T-cell (primary cell): ENCODE results near the gene HSPB1. TPM values are rescaled to one million over a fixed set of nuclear protein-coding genes. Genes with fewer than 3 reads are reported as not detected.
"Not testable (repeated sequence)": the region's sequence is repeated elsewhere in the genome, so short reads cannot be mapped to it uniquely, and the experiment has no call there.

Experiments used
- ATAC-seq, 4 experiments: fragments of 200-7000 bp in 3 of 4; fragments of 150-1000 bp in 1 of 4; cut with Tn5 transposase; replicated peaks in 1 of 4; 1 replicate in 3 of 4; 2 replicates in 1 of 4; pipeline ENCODE4 v1.10.0; 2021; ENCODE audit warnings: moderate library complexity in 3 of 4, mild to moderate bottlenecking in 2 of 4, moderate number of reproducible peaks in 1 of 4
- CTCF ChIA-PET, 2 donors: fragments of 300-600 bp; sonication (Branson Sonifier 250); formaldehyde crosslinking; loops; one replicate each; lab custom pipeline; 2022; ENCODE audit warnings: antibody characterized with exemption in 2 of 2; lab: Charles Lee
- POLR2A ChIA-PET, 2 donors: fragments of 300-600 bp; sonication (Branson Sonifier 250); formaldehyde crosslinking; loops; one replicate each; lab custom pipeline; 2022; ENCODE audit warnings: antibody characterized with exemption in 2 of 2; lab: Charles Lee
- DNase-seq, 35 experiments: peaks; one replicate each; pipeline versions ENCODE4 v3.0.0 to v3.0.0-alpha.2; 2013 to 2023
- H3K27ac ChIP-seq: one replicate; pipeline ENCODE4 v1.5.1; 2013; ENCODE audit warnings: low read length
- H3K27me3 ChIP-seq, 2 experiments: replicated peaks in 1 of 2; 1 replicate in 1 of 2; 2 replicates in 1 of 2; pipeline versions ENCODE4 v1.6.1 to v1.7.0; 2013; ENCODE audit warnings: low read length in 1 of 2, mixed read lengths in 1 of 2; ENCODE audit not compliant: control insufficient read depth in 2 of 2, insufficient read depth in 2 of 2; ENCODE audit errors: extremely low read depth in 1 of 2
- H3K36me3 ChIP-seq, 2 donors: 1 replicate in 1 of 2; 2 replicates in 1 of 2; pipeline versions ENCODE4 v1.6.1 to v1.7.0; 2013; ENCODE audit warnings: low read length in 1 of 2; ENCODE audit not compliant: control insufficient read depth in 2 of 2, insufficient read depth in 1 of 2; ENCODE audit errors: extremely low read depth in 1 of 2
- H3K4me1 ChIP-seq, 2 experiments: 1 replicate in 1 of 2; 2 replicates in 1 of 2; pipeline versions ENCODE4 v1.6.1 to v1.7.0; 2013; ENCODE audit warnings: low read length in 2 of 2, mixed read lengths in 1 of 2; ENCODE audit not compliant: insufficient read depth in 2 of 2, control insufficient read depth in 1 of 2; ENCODE audit errors: extremely low read depth in 1 of 2
- H3K4me3 ChIP-seq, 2 donors: 1 replicate in 1 of 2; 2 replicates in 1 of 2; pipeline versions ENCODE4 v1.5.1 to v1.7.0; 2013; ENCODE audit warnings: mild to moderate bottlenecking in 2 of 2, low read length in 1 of 2, moderate library complexity in 1 of 2; ENCODE audit not compliant: control insufficient read depth in 1 of 2; ENCODE audit errors: extremely low read depth in 1 of 2
- H3K9me3 ChIP-seq: 2 replicates; pipeline ENCODE4 v1.7.0; 2013
- H3K27ac Mint-ChIP-seq, 2 donors: one replicate each; pipeline ENCODE4 v1.8.0; 2020 to 2021; ENCODE audit warnings: mild to moderate bottlenecking in 2 of 2, mixed read lengths in 2 of 2
- H3K27me3 Mint-ChIP-seq, 2 donors: one replicate each; pipeline ENCODE4 v1.8.0; 2021 to 2022; ENCODE audit warnings: mixed read lengths in 2 of 2
- H3K36me3 Mint-ChIP-seq: one replicate; pipeline ENCODE4 v1.8.0; 2021; ENCODE audit warnings: mixed read lengths
- H3K4me1 Mint-ChIP-seq, 3 donors: one replicate each; pipeline ENCODE4 v1.8.0; 2020 to 2022; ENCODE audit warnings: mixed read lengths in 3 of 3, mild to moderate bottlenecking in 1 of 3
- H3K4me3 Mint-ChIP-seq, 3 donors: one replicate each; pipeline ENCODE4 v1.8.0; 2020 to 2022; ENCODE audit warnings: mild to moderate bottlenecking in 3 of 3, mixed read lengths in 3 of 3, moderate library complexity in 3 of 3
- H3K9me3 Mint-ChIP-seq, 3 donors: one replicate each; pipeline ENCODE4 v1.8.0; 2020 to 2022; ENCODE audit warnings: mixed read lengths in 3 of 3
- WGBS: methylation state at CpG from one replicate; pipeline ENCODE4 v1.1.5; 2013; ENCODE audit warnings: missing lambda C conversion rate; ENCODE audit not compliant: insufficient coverage; 5-methylcytosine and 5-hydroxymethylcytosine counted together
- total RNA-seq, 35 experiments: library from RNA in 6 of 35; stranded (reverse) in 6 of 35; fragments of 120-200 nt in 1 of 35; gene quantifications; one replicate each; pipeline versions ENCODE4 v1.2.1 to v1.2.4 and lab custom pipeline; 2013 to 2026

Gene HSPB1
- total RNA-seq, 5 donors from 2014 or later (not counting 1 experiment from before 2014, with no cell fraction given) = 38.1 to 43.6 (median 40.1) TPM

DNA sequence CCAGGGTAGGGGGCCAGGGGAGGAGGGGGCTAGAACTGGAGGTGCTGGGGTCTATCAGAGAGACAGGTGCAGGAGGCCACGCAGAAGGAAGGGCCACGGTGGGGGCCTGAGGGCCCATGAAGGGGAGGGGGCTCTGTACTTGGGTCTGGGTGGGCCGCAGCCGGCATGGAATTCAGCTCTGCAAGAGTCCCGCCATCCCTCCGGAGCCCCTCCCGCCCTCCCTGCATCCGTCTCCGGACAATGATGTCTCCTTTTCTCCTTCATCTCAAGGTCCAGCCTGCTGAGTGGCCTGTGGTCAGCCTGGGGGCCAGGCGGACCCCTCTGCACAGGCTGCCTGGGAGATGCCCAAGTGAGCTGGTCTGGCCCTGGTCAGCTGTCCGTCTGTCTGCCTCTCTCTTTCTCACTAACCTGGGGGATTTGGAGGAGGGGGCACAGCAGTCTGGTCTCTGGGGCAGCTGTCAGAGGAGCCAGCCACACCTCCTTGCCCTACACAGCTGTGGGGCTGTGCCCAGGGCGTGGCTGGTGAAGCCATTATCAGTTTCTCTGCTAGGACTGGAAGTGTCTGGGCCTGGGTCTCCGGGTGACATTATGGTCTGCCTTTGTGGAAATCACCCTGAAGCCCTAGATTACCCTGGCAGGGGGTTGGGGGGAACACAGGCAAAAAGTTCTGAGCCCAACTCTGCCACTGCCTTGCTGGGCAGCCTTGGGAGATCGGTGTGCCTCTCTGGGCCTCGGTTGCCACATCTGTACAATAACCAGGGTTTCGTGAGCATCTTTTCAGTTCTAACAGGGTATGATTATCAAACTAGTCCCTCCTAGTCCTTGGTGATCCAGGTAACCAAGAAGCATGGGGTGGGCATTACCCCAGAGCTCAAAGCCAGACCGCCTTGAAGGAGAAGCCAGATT, 19.0 kb upstream of the HSPB1 start:
- 87% methylated on average over 8 of the region's 17 CpGs for WGBS
- ChIA-PET CTCF (no interaction called here), POLR2A (interaction anchor here in 1 of 2 donors (0.5 to 0.7 kb wide), 4 partner anchors 12 to 930 kb away, joined by 3 to 8 read pairs (median 4); no protein-coding TSS in a partner anchor)
- peak overlapping the region; percentile 57 to 68 (median 66) for H3K4me3 Mint-ChIP-seq
- no peak for ATAC-seq
- no peaks in the 10 kb centered on the region for H3K9me3 Mint-ChIP-seq
- H3K27ac Mint-ChIP-seq = peak overlapping the region in 1 of 2 donors; percentile 17
- DNase-seq = no peak
- H3K36me3 Mint-ChIP-seq = no peaks in the 10 kb centered on the region
- H3K4me1 Mint-ChIP-seq = peaks cover 9 to 22% (median 17%) of the 10 kb centered on the region in 3 donors
- Histone ChIP-seq H3K4me3 (no peak overlapping the region), H3K27ac (no peak overlapping the region), H3K4me1 (peaks cover 7 to 19% of the 10 kb centered on the region in 2 experiments), H3K36me3 (no peaks in the 10 kb centered on the region), H3K9me3 (no peaks in the 10 kb centered on the region), H3K27me3 (peaks cover 6 to 62% of the 10 kb centered on the region in 2 experiments)
- peaks cover 31 to 39% of the 10 kb centered on the region in 2 donors for H3K27me3 Mint-ChIP-seq

DNA sequence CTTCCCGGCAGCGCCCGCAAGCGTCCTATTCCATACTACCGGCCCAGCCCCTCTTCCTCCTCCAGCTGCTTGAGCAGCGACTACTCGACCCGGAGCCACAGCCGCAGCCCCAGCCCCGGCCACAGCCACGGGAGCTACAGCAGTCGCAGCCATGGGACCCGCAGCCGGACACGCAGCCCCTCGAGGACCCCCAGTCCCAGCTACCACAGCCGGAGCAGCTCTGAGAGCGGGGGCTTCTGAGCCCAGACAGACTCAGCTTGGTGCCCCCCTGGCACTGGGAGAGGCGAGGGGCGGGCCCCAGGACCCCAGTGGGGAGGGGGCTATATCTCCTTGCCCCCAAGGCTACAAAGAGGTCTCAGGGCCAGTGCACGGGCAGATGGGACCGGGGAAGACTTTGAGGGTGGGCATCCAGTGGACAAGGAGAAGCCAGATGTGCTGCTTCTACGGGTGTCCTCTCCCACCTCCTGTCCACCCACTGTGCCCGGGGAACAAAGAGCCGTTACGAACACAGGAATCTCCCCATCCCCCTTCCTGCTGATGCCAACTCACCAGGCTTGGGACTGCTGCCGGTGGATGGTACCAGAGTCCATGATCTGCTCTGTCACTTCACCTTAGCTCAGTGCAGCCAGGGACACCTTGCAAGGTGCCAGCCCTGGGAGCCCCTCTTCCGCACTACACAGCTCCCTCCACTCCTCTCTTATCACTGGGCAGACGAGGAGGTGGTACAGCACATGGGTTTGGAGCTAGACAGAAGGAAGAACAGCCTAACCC, 16.7 kb upstream of the HSPB1 start:
- Mint-ChIP-seq H3K36me3 (no peaks in the 10 kb centered on the region), H3K4me3 (no peak overlapping the region), H3K27ac (no peak overlapping the region), H3K4me1 (peaks cover 9 to 18% (median 15%) of the 10 kb centered on the region in 3 donors), H3K27me3 (peaks cover 23 to 24% of the 10 kb centered on the region in 2 donors), H3K9me3 (no peaks in the 10 kb centered on the region)
- Histone ChIP-seq H3K36me3 (no peaks in the 10 kb centered on the region), H3K27ac (no peak overlapping the region), H3K27me3 (peaks cover 0 to 48% of the 10 kb centered on the region in 2 experiments), H3K9me3 (no peaks in the 10 kb centered on the region), H3K4me1 (peaks cover 7 to 18% of the 10 kb centered on the region in 2 experiments), H3K4me3 (no peak overlapping the region)
- ChIA-PET CTCF (no interaction called here), POLR2A (interaction anchor here in 1 of 2 donors (0.5 kb wide), 1 partner anchor 29 kb away, joined by 3 read pairs; no protein-coding TSS in a partner anchor)
- ATAC-seq = no peak
- 89% methylated on average over 22 of the region's 29 CpGs for WGBS
- no peak for DNase-seq

GRCh38 chr7:76286842-76287403, 15.6 kb upstream of the HSPB1 start:
- peaks cover 0 to 39% of the 10 kb centered on the region in 2 experiments for H3K27me3 ChIP-seq
- DNase-seq (no peak), ATAC-seq (no peak)
- H3K27ac ChIP-seq = no peak overlapping the region
- Mint-ChIP-seq H3K27me3 (peaks cover 16 to 19% of the 10 kb centered on the region in 2 donors), H3K36me3 (no peaks in the 10 kb centered on the region), H3K9me3 (no peaks in the 10 kb centered on the region), H3K4me3 (no peak overlapping the region), H3K4me1 (peaks cover 9 to 18% (median 16%) of the 10 kb centered on the region in 3 donors), H3K27ac (no peak overlapping the region)
- H3K9me3 ChIP-seq = no peaks in the 10 kb centered on the region
- H3K4me1 ChIP-seq = peaks cover 4 to 18% of the 10 kb centered on the region in 2 experiments
- no peaks in the 10 kb centered on the region for H3K36me3 ChIP-seq
- no peak overlapping the region for H3K4me3 ChIP-seq
- POLR2A ChIA-PET = no interaction called here
- CTCF ChIA-PET = interaction anchor here in 1 of 2 donors (0.7 kb wide), 1 partner anchor 38 kb away, joined by 5 read pairs; no protein-coding TSS in a partner anchor
- 86% methylated on average over 7 of the region's 16 CpGs for WGBS

GRCh38 chr7:76290847-76291350, 11.6 kb upstream of the HSPB1 start:
- ATAC-seq, H3K27me3 Mint-ChIP-seq, H3K27ac Mint-ChIP-seq, H3K36me3 ChIP-seq, H3K27ac ChIP-seq, DNase-seq, POLR2A ChIA-PET, H3K36me3 Mint-ChIP-seq, H3K4me3 ChIP-seq, H3K9me3 ChIP-seq, H3K4me1 Mint-ChIP-seq, H3K9me3 Mint-ChIP-seq, H3K4me3 Mint-ChIP-seq: not testable (repeated sequence)
- H3K27me3 ChIP-seq = peaks cover 0 to 17% of the 10 kb centered on the region in 2 experiments
- CTCF ChIA-PET = interaction anchor here (0.5 to 2.4 kb wide), 7 partner anchors 20 to 67 kb away, joined by 3 to 14 read pairs (median 4); no protein-coding TSS in a partner anchor
- WGBS = 81% methylated on average over 6 of the region's 6 CpGs
- peaks cover 0 to 11% of the 10 kb centered on the region in 2 experiments for H3K4me1 ChIP-seq

DNA sequence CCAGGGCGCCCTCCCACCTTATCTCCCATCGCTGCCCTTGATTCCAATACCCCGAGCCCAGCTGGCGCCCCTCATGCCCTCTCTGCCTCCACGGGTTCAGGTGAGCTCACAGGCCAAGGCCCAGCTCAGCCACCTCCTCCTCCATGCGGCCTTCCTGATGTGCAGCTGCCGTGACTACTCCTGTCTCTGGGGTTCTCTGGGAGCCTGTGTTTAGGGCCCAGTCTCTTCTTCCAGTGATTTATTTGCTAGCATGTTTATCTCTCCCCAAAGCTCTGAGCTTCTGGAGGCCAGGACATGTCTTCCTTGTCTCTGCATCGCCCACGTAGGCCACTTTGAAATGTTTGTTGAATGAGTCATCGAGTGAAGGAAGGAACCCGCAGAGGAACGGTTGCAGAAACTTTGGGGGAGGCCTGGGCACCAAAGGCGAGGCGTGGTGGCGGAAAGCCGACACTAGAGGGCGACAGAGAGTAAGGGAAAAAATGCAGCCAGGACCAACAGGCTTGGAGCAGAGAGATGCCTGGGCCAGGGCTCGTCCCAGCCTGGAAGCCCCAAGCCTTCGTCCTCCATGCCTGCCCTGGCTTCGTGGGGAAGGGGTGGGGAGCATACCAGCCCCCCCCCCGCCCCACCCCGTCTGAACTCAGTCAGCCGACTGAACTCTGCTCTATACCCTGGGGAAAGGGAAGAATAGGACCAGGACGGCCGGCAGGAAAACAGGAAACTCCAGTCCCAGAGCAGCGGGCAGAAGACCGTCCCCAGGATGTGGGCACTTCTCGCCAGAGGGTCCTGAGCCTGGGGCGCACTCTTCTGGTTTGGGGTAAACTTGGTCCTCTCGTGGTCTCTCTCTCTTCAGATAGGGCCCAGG, 10.9 kb upstream of the HSPB1 start:
- Histone ChIP-seq H3K4me1 (peaks cover 0 to 11% of the 10 kb centered on the region in 2 experiments), H3K27me3 (peaks cover 0 to 14% of the 10 kb centered on the region in 2 experiments), H3K4me3 (no peak overlapping the region), H3K27ac (no peak overlapping the region), H3K36me3 (no peaks in the 10 kb centered on the region), H3K9me3 (no peaks in the 10 kb centered on the region)
- Mint-ChIP-seq H3K4me3 (no peak overlapping the region), H3K9me3 (no peaks in the 10 kb centered on the region), H3K27ac (peak overlapping the region; percentile 46 to 58), H3K27me3 (no peaks in the 10 kb centered on the region), H3K36me3 (no peaks in the 10 kb centered on the region), H3K4me1 (peaks cover 5 to 9% (median 6%) of the 10 kb centered on the region in 3 donors)
- CTCF ChIA-PET = interaction anchor here (0.5 to 2.4 kb wide), 9 partner anchors 20 to 501 kb away, joined by 3 to 14 read pairs (median 4); no protein-coding TSS in a partner anchor
- ATAC-seq (peak; percentile 90 to 95 (median 92)), DNase-seq (peak; percentile 42 to 91 (median 71))
- WGBS = 23% methylated on average over 19 of the region's 30 CpGs
- POLR2A ChIA-PET = interaction anchor here in 1 of 2 donors (0.7 kb wide), 1 partner anchor 69 kb away, joined by 6 read pairs; no protein-coding TSS in a partner anchor
